SU-DHL-6 (cell line): ENCODE data around the gene SPRED3.

Experiments used
- H2AFZ ChIP-seq: fragments of 200-600 bp; sonication (generic); 2 replicates; pipeline ENCODE4 v1.6.1; 2014; ENCODE audit warnings: low read depth, mild to moderate bottlenecking, moderate library complexity, mixed read lengths, antibody characterized with exemption, low read length; ENCODE audit not compliant: severe bottlenecking
- H3F3A ChIP-seq: fragments of 200-600 bp; shearing (Covaris generic); 2 replicates; pipeline ENCODE4 v1.6.0; 2016; ENCODE audit warnings: antibody characterized with exemption, mild to moderate bottlenecking; ENCODE audit not compliant: insufficient read depth
- H3K27ac ChIP-seq: fragments of 200-600 bp; sonication (generic); 2 replicates; pipeline ENCODE4 v1.5.1; 2016; ENCODE audit warnings: low read depth, mild to moderate bottlenecking, low read length, moderate library complexity, mixed read lengths
- H3K27me3 ChIP-seq: fragments of 200-600 bp; sonication (generic), shearing (Covaris generic); 2 replicates; pipeline ENCODE4 v1.6.0; 2014; ENCODE audit warnings: mild to moderate bottlenecking, low read length
- H3K36me3 ChIP-seq: fragments of 200-600 bp; sonication (generic); 2 replicates; pipeline ENCODE4 v1.6.1; 2014; ENCODE audit warnings: mild to moderate bottlenecking, low read length, mixed read lengths
- H3K4me2 ChIP-seq: fragments of 300-600, 200-600 bp; shearing (Covaris generic), sonication (generic); 2 replicates; pipeline ENCODE4 v1.6.0; 2014; ENCODE audit warnings: low read length, low read depth, mild to moderate bottlenecking; ENCODE audit not compliant: poor library complexity, severe bottlenecking
- H3K4me3 ChIP-seq: fragments of 200-600 bp; sonication (generic); 2 replicates; pipeline ENCODE4 v1.5.1; 2014; ENCODE audit warnings: antibody characterized with exemption, low read length, mild to moderate bottlenecking, mixed read lengths; ENCODE audit not compliant: insufficient read depth, poor library complexity, severe bottlenecking
- H3K79me2 ChIP-seq: fragments of 200-600 bp; sonication (generic); 2 replicates; pipeline ENCODE4 v1.6.1; 2014; ENCODE audit warnings: mild to moderate bottlenecking, low read length, moderate library complexity; ENCODE audit not compliant: insufficient read depth
- H3K9ac ChIP-seq: fragments of 200-600 bp; sonication (generic); 2 replicates; pipeline ENCODE4 v1.7.0; 2014; ENCODE audit warnings: mild to moderate bottlenecking, low read length
- H3K9me2 ChIP-seq: fragments of 200-600 bp; sonication (generic); replicated peaks from 2 replicates; pipeline ENCODE4 v1.6.1; 2014; ENCODE audit warnings: low read length; ENCODE audit not compliant: insufficient read depth
- H3K9me3 ChIP-seq: fragments of 200-600 bp; sonication (generic); 2 replicates; pipeline ENCODE4 v1.6.1; 2014; ENCODE audit warnings: low read length, mixed read lengths; ENCODE audit not compliant: insufficient read depth
- H4K20me1 ChIP-seq: fragments of 200-600 bp; sonication (generic); 2 replicates; pipeline ENCODE4 v1.6.1; 2014; ENCODE audit warnings: low read depth, mild to moderate bottlenecking, antibody characterized with exemption, low read length, moderate library complexity, mixed read lengths
- CTCF ChIP-seq: fragments of 200-600 bp; sonication (generic); IDR thresholded peaks from one replicate; pipeline ENCODE4 v1.5.1; 2017; ENCODE audit warnings: antibody characterized with exemption, mild to moderate bottlenecking, low read length, moderate library complexity; ENCODE audit not compliant: insufficient read depth, poor library complexity, severe bottlenecking
- EZH2phosphoT487 ChIP-seq: fragments of 200-600 bp; sonication (generic), shearing (Covaris generic); conservative IDR thresholded peaks from 2 replicates; pipeline ENCODE4 v1.6.1; 2018; ENCODE audit warnings: mild to moderate bottlenecking, antibody characterized with exemption, low read length, moderate library complexity, mixed read lengths

The SPRED3 gene

GRCh38 chr19:38401148-38401547, 12.7 kb downstream of the SPRED3 start:
- Histone ChIP-seq H3K36me3 (no peaks in the 10 kb centered on the region), H3K79me2 (no peaks in the 10 kb centered on the region), H3F3A (no peaks in the 10 kb centered on the region), H3K9ac (no peak overlapping the region), H3K27me3 (no peaks in the 10 kb centered on the region), H3K27ac (no peak overlapping the region), H3K4me3 (no peak overlapping the region), H2AFZ (no peak overlapping the region), H3K4me2 (no peak overlapping the region), H3K9me3 (no peaks in the 10 kb centered on the region), H4K20me1 (no peaks in the 10 kb centered on the region), H3K9me2 (no peaks in the 10 kb centered on the region)
- TF ChIP-seq CTCF (no peak), EZH2phosphoT487 (no peak)

DNA sequence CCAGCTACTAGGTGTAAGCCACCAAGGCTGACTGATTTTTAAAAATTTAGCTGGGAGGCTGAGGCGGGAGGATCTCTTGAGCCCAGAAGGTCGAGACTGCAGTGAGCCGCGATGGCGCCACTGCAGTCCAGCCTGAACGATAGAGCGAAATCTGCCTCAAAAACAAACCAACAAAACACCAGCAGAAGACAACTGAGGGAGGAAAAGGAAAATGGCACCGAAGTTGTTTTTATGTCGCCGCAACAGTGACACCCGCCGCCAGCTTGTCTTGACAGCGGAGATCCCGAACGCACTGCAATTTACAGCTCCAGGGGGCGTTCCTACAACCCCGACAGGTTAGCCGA, 14.1 kb downstream of the SPRED3 start:
- H3K9me2 ChIP-seq: no peaks in the 10 kb centered on the region
- no peaks in the 10 kb centered on the region for H3K36me3 ChIP-seq
- no peaks in the 10 kb centered on the region for H4K20me1 ChIP-seq
- H3K27ac ChIP-seq: no peak overlapping the region
- no peaks in the 10 kb centered on the region for H3F3A ChIP-seq
- no peak for TF ChIP-seq EZH2phosphoT487
- TF ChIP-seq CTCF: no peak
- no peaks in the 10 kb centered on the region for H3K27me3 ChIP-seq
- H3K9ac ChIP-seq: peak overlapping the region; percentile 44
- H3K4me3 ChIP-seq: peak overlapping the region; percentile 37
- H3K4me2 ChIP-seq: peak overlapping the region; percentile 55
- H2AFZ ChIP-seq: peak overlapping the region; percentile 81
- no peaks in the 10 kb centered on the region for H3K79me2 ChIP-seq
- H3K9me3 ChIP-seq: no peaks in the 10 kb centered on the region

DNA sequence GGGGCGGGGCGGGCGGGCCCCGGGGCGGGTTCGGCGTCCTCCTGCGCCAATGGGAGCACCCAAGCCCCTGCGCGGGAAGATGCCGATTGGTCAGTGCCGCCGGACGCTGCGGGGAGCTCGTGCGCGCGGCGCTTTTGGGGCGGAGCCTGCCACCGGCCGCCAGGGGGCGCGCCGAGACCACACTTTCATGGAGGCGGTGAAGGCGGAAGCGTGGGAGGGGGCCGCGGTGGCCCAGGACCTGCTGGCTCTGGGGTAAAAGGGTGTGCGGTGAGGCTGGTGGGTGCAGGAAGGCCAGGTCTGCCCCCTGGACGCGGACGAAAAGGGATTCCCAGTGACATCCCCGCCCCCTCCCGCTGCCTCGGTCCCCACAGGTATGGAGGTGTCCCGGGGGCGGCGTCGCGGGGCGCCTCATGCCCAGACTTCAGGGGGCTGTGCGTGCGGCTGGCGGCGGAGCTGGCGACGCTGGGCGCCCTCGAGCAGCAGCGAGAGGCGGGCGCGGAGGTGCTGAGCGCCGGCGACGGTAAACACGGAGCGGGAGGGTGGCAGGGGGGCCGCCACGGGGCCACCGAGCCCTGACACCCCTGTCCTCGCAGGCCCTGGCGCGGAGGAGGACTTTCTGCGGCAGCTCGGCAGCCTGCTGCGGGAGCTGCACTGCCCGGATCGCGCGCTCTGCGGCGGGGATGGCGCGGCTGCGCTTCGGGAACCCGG, 14.6 kb downstream of the SPRED3 start, which contains the start of gene FAM98C:
TSS of gene FAM98C (plus strand) at position 127 of the 708 bp plus-strand sequence. CDS start at position 188, 61 bp downstream.
- Histone ChIP-seq H3K27ac (peak within 1 kb of the TSS; percentile 53), H3K4me2 (peak within 1 kb of the TSS; percentile 93), H3K9ac (peak within 1 kb of the TSS; percentile 89), H2AFZ (peak within 1 kb of the TSS; percentile 88), H3K4me3 (peak within 1 kb of the TSS; percentile 91), H3K36me3 (no peaks in the 10 kb centered on the region), H3F3A (no peaks in the 10 kb centered on the region), H3K27me3 (no peaks in the 10 kb centered on the region), H3K9me2 (no peaks in the 10 kb centered on the region), H3K9me3 (no peaks in the 10 kb centered on the region), H4K20me1 (no peaks in the 10 kb centered on the region), H3K79me2 (no peaks in the 10 kb centered on the region)
- TF ChIP-seq EZH2phosphoT487 (no peak), CTCF (peak; percentile 80)
